SK-N-SH (cell line): ENCODE results near the gene TMEM132E. TPM values are rescaled to one million over a fixed set of nuclear protein-coding genes. Genes with fewer than 3 reads are reported as not detected.

Source experiments
- CTCF ChIA-PET: fragments of 300-600, 350-600 bp; formaldehyde crosslinking; extraction: SDS; loops from one replicate; lab custom pipeline; 2021; lab: Yijun Ruan, JAX
- POLR2A ChIA-PET: fragments of 350-600 bp; sonication (Branson Sonifier 250); formaldehyde crosslinking; extraction: SDS; loops from one replicate; lab custom pipeline; 2020; ENCODE audit warnings: antibody characterized with exemption, inconsistent platforms; lab: Yijun Ruan, JAX
- DNase-seq: peaks from one replicate; pipeline ENCODE4 v3.0.0; 2012
- H2AFZ ChIP-seq: fragments of 200-600 bp; sonication (generic); 2 replicates; pipeline ENCODE4 v1.8.1; 2016; ENCODE audit warnings: antibody characterized with exemption, mild to moderate bottlenecking, low read depth
- H3F3A ChIP-seq: fragments of 200-600 bp; sonication (generic); replicated peaks from 2 replicates; pipeline ENCODE3; 2016; ENCODE audit warnings: antibody characterized with exemption, mild to moderate bottlenecking; ENCODE audit not compliant: insufficient read depth
- H3K27ac ChIP-seq, 2 experiments: fragments of 200-500 bp in 1 of 2; fragments of 200-600 bp in 1 of 2; sonication (Bioruptor generic) in 1 of 2; sonication (generic), shearing (Covaris generic) in 1 of 2; 2 replicates each; pipeline versions ENCODE4 v1.5.1 to v1.6.1; 2014 to 2016; ENCODE audit warnings: low read depth in 2 of 2, inconsistent platforms in 1 of 2, low read length in 1 of 2, mild to moderate bottlenecking in 1 of 2, mixed read lengths in 1 of 2
- H3K27me3 ChIP-seq: fragments of 200-600 bp; sonication (generic), shearing (Covaris generic); 2 replicates; pipeline ENCODE4 v1.6.1; 2016; ENCODE audit warnings: mixed run types; ENCODE audit not compliant: insufficient read depth
- H3K36me3 ChIP-seq, 2 experiments: fragments of 200-500 bp in 1 of 2; fragments of 200-600 bp in 1 of 2; sonication (Bioruptor generic) in 1 of 2; sonication (generic) in 1 of 2; replicated peaks in 1 of 2; 2 replicates each; pipeline versions ENCODE3 to v1.5.1; 2014 to 2016; ENCODE audit warnings: low read length in 1 of 2, mild to moderate bottlenecking in 1 of 2; ENCODE audit not compliant: insufficient read depth in 2 of 2, control insufficient read depth in 1 of 2
- H3K4me1 ChIP-seq, 2 experiments: fragments of 200-500 bp in 1 of 2; fragments of 200-600 bp in 1 of 2; sonication (Bioruptor generic) in 1 of 2; sonication (generic), shearing (Covaris generic) in 1 of 2; 2 replicates each; pipeline versions ENCODE4 v1.5.1 to v1.6.1; 2014 to 2016; ENCODE audit warnings: low read depth in 1 of 2, low read length in 1 of 2, mixed run types in 1 of 2; ENCODE audit not compliant: insufficient read depth in 2 of 2, control insufficient read depth in 1 of 2
- H3K4me2 ChIP-seq: fragments of 200-600 bp; sonication (generic), shearing (Covaris generic); 2 replicates; pipeline ENCODE4 v1.6.1; 2017; ENCODE audit warnings: mixed run types
- H3K4me3 ChIP-seq, 2 experiments: fragments of 200-500 bp in 1 of 2; fragments of 200-600 bp in 1 of 2; sonication (Bioruptor generic) in 1 of 2; sonication (generic), shearing (Covaris generic) in 1 of 2; 2 replicates each; pipeline versions ENCODE4 v1.5.1 to v1.8.1; 2014 to 2016; ENCODE audit warnings: low read depth in 2 of 2, inconsistent platforms in 1 of 2, low read length in 1 of 2, mild to moderate bottlenecking in 1 of 2, mixed read lengths in 1 of 2, moderate library complexity in 1 of 2
- H3K79me2 ChIP-seq: fragments of 200-600 bp; sonication (generic); 2 replicates; pipeline ENCODE4 v1.8.1; 2017; ENCODE audit warnings: mild to moderate bottlenecking; ENCODE audit not compliant: insufficient read depth
- H3K9ac ChIP-seq: fragments of 200-600 bp; sonication (generic); 2 replicates; pipeline ENCODE4 v1.6.1; 2017; ENCODE audit warnings: mixed run types
- H3K9me2 ChIP-seq: fragments of 200-600 bp; sonication (generic); 2 replicates; pipeline ENCODE4 v1.6.1; 2017; ENCODE audit warnings: mixed run types
- H3K9me3 ChIP-seq: fragments of 200-600 bp; sonication (generic); 2 replicates; pipeline ENCODE4 v1.6.1; 2017; ENCODE audit warnings: mixed run types, mild to moderate bottlenecking, moderate library complexity
- H4K20me1 ChIP-seq: fragments of 200-600 bp; sonication (generic); 2 replicates; pipeline ENCODE4 v1.6.1; 2017; ENCODE audit warnings: mild to moderate bottlenecking, mixed run types; ENCODE audit not compliant: insufficient read depth
- CHD2 ChIP-seq: fragments of 150-350 bp; IDR thresholded peaks from 2 replicates; pipeline ENCODE4 v1.6.1; 2018; ENCODE audit warnings: low read length; ENCODE audit not compliant: partially characterized antibody
- CTCF ChIP-seq: fragments of 200-600 bp; sonication (generic); IDR thresholded peaks from 2 replicates; pipeline ENCODE4 v1.6.1; 2017; ENCODE audit warnings: antibody characterized with exemption, mild to moderate bottlenecking, moderate library complexity
- ELF1 ChIP-seq: IDR thresholded peaks from 2 replicates; pipeline ENCODE4 v1.4.0; 2012
- EP300 ChIP-seq, 2 experiments: IDR thresholded peaks; 2 replicates each; pipeline versions ENCODE4 v1.4.0 to v1.6.1; 2012; ENCODE audit warnings: borderline replicate concordance in 1 of 2, low read depth in 1 of 2, low read length in 1 of 2
- FOSL2 ChIP-seq: IDR thresholded peaks from 2 replicates; pipeline ENCODE4 v1.4.0; 2012; ENCODE audit warnings: low read depth, mild to moderate bottlenecking, moderate library complexity, borderline replicate concordance
- FOXJ3 ChIP-seq: sonication (generic); formaldehyde crosslinking; IDR thresholded peaks from 2 replicates; pipeline ENCODE4 v1.5.1; 2020; ENCODE audit warnings: mild to moderate bottlenecking, missing genetic modification reagents
- GATA2 ChIP-seq: sonication (generic); formaldehyde crosslinking; IDR thresholded peaks from 2 replicates; pipeline ENCODE4 v1.5.0; 2020; ENCODE audit warnings: mild to moderate bottlenecking, missing genetic modification reagents
- JUND ChIP-seq: IDR thresholded peaks from 2 replicates; pipeline ENCODE4 v1.4.0; 2012
- MAX ChIP-seq: IDR thresholded peaks from 2 replicates; pipeline ENCODE4 v1.4.0; 2012; ENCODE audit warnings: low read depth
- MXI1 ChIP-seq: IDR thresholded peaks from 2 replicates; pipeline ENCODE4 v1.6.1; 2012; ENCODE audit warnings: mild to moderate bottlenecking, low read depth, low read length, improper control_type of control experiment
- NFIC ChIP-seq: IDR thresholded peaks from 2 replicates; pipeline ENCODE4 v1.4.0; 2012; ENCODE audit warnings: borderline replicate concordance
- NRF1 ChIP-seq: IDR thresholded peaks from 2 replicates; pipeline ENCODE4 v1.6.1; 2012; ENCODE audit warnings: low read depth, mild to moderate bottlenecking, low read length
- PBX3 ChIP-seq: IDR thresholded peaks from 2 replicates; pipeline ENCODE4; 2012
- RAD21 ChIP-seq: IDR thresholded peaks from 2 replicates; pipeline ENCODE4 v1.6.1; 2012; ENCODE audit warnings: mild to moderate bottlenecking, low read length
- RCOR1 ChIP-seq: fragments of 150-350 bp; IDR thresholded peaks from 2 replicates; pipeline ENCODE4 v1.6.1; 2017; ENCODE audit warnings: antibody characterized with exemption, low read length
- REST ChIP-seq: IDR thresholded peaks from 2 replicates; pipeline ENCODE4 v1.6.1; 2012; ENCODE audit warnings: mild to moderate bottlenecking, low read depth, low read length, moderate library complexity
- RFX5 ChIP-seq: IDR thresholded peaks from 2 replicates; pipeline ENCODE4 v1.6.1; 2012; ENCODE audit warnings: mild to moderate bottlenecking, improper control_type of control experiment, low read length
- RXRA ChIP-seq: IDR thresholded peaks from 2 replicates; pipeline ENCODE4 v1.4.0; 2012; ENCODE audit warnings: low read depth, mild to moderate bottlenecking, borderline replicate concordance
- TCF12 ChIP-seq: IDR thresholded peaks from 2 replicates; pipeline ENCODE4 v1.4.0; 2012
- YY1 ChIP-seq: IDR thresholded peaks from 2 replicates; pipeline ENCODE4 v1.4.0; 2012; ENCODE audit warnings: low read depth, mild to moderate bottlenecking
- WGBS: methylation state at CpG from one replicate; pipeline ENCODE4 v1.1.6; 2017; ENCODE audit warnings: low lambda C conversion rate; 5-methylcytosine and 5-hydroxymethylcytosine counted together
- polyA plus RNA-seq, 3 experiments: library from polyadenylated mRNA; depleted of rRNA; stranded (reverse); fragments of >200 nt; gene quantifications; 2 replicates each; pipeline ENCODE4 v1.2.3, GENCODE V29; 2012

The TMEM132E gene
- polyA plus RNA-seq, 1 of the 3 experiments (the other 2 are of a cell fraction): not detected

GRCh38 chr17:34533806-34534527 lies 45.4 kb upstream of the TMEM132E start:
- no peak for DNase-seq
- Histone ChIP-seq H3K79me2 (no peaks in the 10 kb centered on the region), H2AFZ (no peak overlapping the region), H3K27ac (no peak overlapping the region), H3K4me1 (no peaks in the 10 kb centered on the region), H3K9me3 (no peaks in the 10 kb centered on the region), H4K20me1 (no peaks in the 10 kb centered on the region), H3K9ac (no peak overlapping the region), H3K27me3 (no peaks in the 10 kb centered on the region), H3F3A (no peaks in the 10 kb centered on the region), H3K4me3 (no peak overlapping the region), H3K9me2 (no peaks in the 10 kb centered on the region), H3K4me2 (no peak overlapping the region), H3K36me3 (no peaks in the 10 kb centered on the region)
- TF ChIP-seq REST: no peak
- TF ChIP-seq NRF1: no peak
- no peak for TF ChIP-seq TCF12
- no peak for TF ChIP-seq RAD21
- TF ChIP-seq GATA2: no peak
- TF ChIP-seq FOSL2: no peak
- TF ChIP-seq FOXJ3 (CRISPR knock-in tag): no peak
- TF ChIP-seq RCOR1: no peak
- TF ChIP-seq CTCF: no peak
- no peak for TF ChIP-seq CHD2
- no peak for TF ChIP-seq NFIC
- TF ChIP-seq PBX3: no peak
- TF ChIP-seq RFX5: no peak
- no peak for TF ChIP-seq MAX
- no peak for TF ChIP-seq EP300 (IDR thresholded peaks at IDR 0.05; ENCODE audit: borderline replicate concordance in 1 of 2, low read depth in 1 of 2, low read length in 1 of 2)
- no peak for TF ChIP-seq YY1
- TF ChIP-seq JUND: no peak
- TF ChIP-seq ELF1: no peak
- no peak for TF ChIP-seq RXRA
- no peak for TF ChIP-seq MXI1
- ChIA-PET CTCF (interaction anchor here (0.7 to 1.0 kb wide), 3 partner anchors 9 to 141 kb away, joined by 3 read pairs; no protein-coding TSS in a partner anchor), POLR2A (no interaction called here)
- WGBS: 60% methylated on average over 6 of the region's 6 CpGs
